SK-N-SH (cell line): ENCODE data around the gene FOXP1. TPM values are rescaled to one million over a fixed set of nuclear protein-coding genes. Genes with fewer than 3 reads are reported as not detected.

Experiments used
- CTCF ChIA-PET: fragments of 300-600, 350-600 bp; formaldehyde crosslinking; extraction: SDS; loops from one replicate; lab custom pipeline; 2021; lab: Yijun Ruan, JAX
- POLR2A ChIA-PET: fragments of 350-600 bp; sonication (Branson Sonifier 250); formaldehyde crosslinking; extraction: SDS; loops from one replicate; lab custom pipeline; 2020; ENCODE audit warnings: antibody characterized with exemption, inconsistent platforms; lab: Yijun Ruan, JAX
- DNase-seq: peaks from one replicate; pipeline ENCODE4 v3.0.0; 2012
- H2AFZ ChIP-seq: fragments of 200-600 bp; sonication (generic); 2 replicates; pipeline ENCODE4 v1.8.1; 2016; ENCODE audit warnings: antibody characterized with exemption, mild to moderate bottlenecking, low read depth
- H3F3A ChIP-seq: fragments of 200-600 bp; sonication (generic); replicated peaks from 2 replicates; pipeline ENCODE3; 2016; ENCODE audit warnings: antibody characterized with exemption, mild to moderate bottlenecking; ENCODE audit not compliant: insufficient read depth
- H3K27ac ChIP-seq, 2 experiments: fragments of 200-500 bp in 1 of 2; fragments of 200-600 bp in 1 of 2; sonication (Bioruptor generic) in 1 of 2; sonication (generic), shearing (Covaris generic) in 1 of 2; 2 replicates each; pipeline versions ENCODE4 v1.5.1 to v1.6.1; 2014 to 2016; ENCODE audit warnings: low read depth in 2 of 2, inconsistent platforms in 1 of 2, low read length in 1 of 2, mild to moderate bottlenecking in 1 of 2, mixed read lengths in 1 of 2
- H3K27me3 ChIP-seq: fragments of 200-600 bp; sonication (generic), shearing (Covaris generic); 2 replicates; pipeline ENCODE4 v1.6.1; 2016; ENCODE audit warnings: mixed run types; ENCODE audit not compliant: insufficient read depth
- H3K36me3 ChIP-seq, 2 experiments: fragments of 200-500 bp in 1 of 2; fragments of 200-600 bp in 1 of 2; sonication (Bioruptor generic) in 1 of 2; sonication (generic) in 1 of 2; replicated peaks in 1 of 2; 2 replicates each; pipeline versions ENCODE3 to v1.5.1; 2014 to 2016; ENCODE audit warnings: low read length in 1 of 2, mild to moderate bottlenecking in 1 of 2; ENCODE audit not compliant: insufficient read depth in 2 of 2, control insufficient read depth in 1 of 2
- H3K4me1 ChIP-seq, 2 experiments: fragments of 200-500 bp in 1 of 2; fragments of 200-600 bp in 1 of 2; sonication (Bioruptor generic) in 1 of 2; sonication (generic), shearing (Covaris generic) in 1 of 2; 2 replicates each; pipeline versions ENCODE4 v1.5.1 to v1.6.1; 2014 to 2016; ENCODE audit warnings: low read depth in 1 of 2, low read length in 1 of 2, mixed run types in 1 of 2; ENCODE audit not compliant: insufficient read depth in 2 of 2, control insufficient read depth in 1 of 2
- H3K4me2 ChIP-seq: fragments of 200-600 bp; sonication (generic), shearing (Covaris generic); 2 replicates; pipeline ENCODE4 v1.6.1; 2017; ENCODE audit warnings: mixed run types
- H3K4me3 ChIP-seq, 2 experiments: fragments of 200-500 bp in 1 of 2; fragments of 200-600 bp in 1 of 2; sonication (Bioruptor generic) in 1 of 2; sonication (generic), shearing (Covaris generic) in 1 of 2; 2 replicates each; pipeline versions ENCODE4 v1.5.1 to v1.8.1; 2014 to 2016; ENCODE audit warnings: low read depth in 2 of 2, inconsistent platforms in 1 of 2, low read length in 1 of 2, mild to moderate bottlenecking in 1 of 2, mixed read lengths in 1 of 2, moderate library complexity in 1 of 2
- H3K79me2 ChIP-seq: fragments of 200-600 bp; sonication (generic); 2 replicates; pipeline ENCODE4 v1.8.1; 2017; ENCODE audit warnings: mild to moderate bottlenecking; ENCODE audit not compliant: insufficient read depth
- H3K9ac ChIP-seq: fragments of 200-600 bp; sonication (generic); 2 replicates; pipeline ENCODE4 v1.6.1; 2017; ENCODE audit warnings: mixed run types
- H3K9me2 ChIP-seq: fragments of 200-600 bp; sonication (generic); 2 replicates; pipeline ENCODE4 v1.6.1; 2017; ENCODE audit warnings: mixed run types
- H3K9me3 ChIP-seq: fragments of 200-600 bp; sonication (generic); 2 replicates; pipeline ENCODE4 v1.6.1; 2017; ENCODE audit warnings: mixed run types, mild to moderate bottlenecking, moderate library complexity
- H4K20me1 ChIP-seq: fragments of 200-600 bp; sonication (generic); 2 replicates; pipeline ENCODE4 v1.6.1; 2017; ENCODE audit warnings: mild to moderate bottlenecking, mixed run types; ENCODE audit not compliant: insufficient read depth
- CTCF ChIP-seq: fragments of 200-600 bp; sonication (generic); IDR thresholded peaks from 2 replicates; pipeline ENCODE4 v1.6.1; 2017; ENCODE audit warnings: antibody characterized with exemption, mild to moderate bottlenecking, moderate library complexity
- FOSL2 ChIP-seq: IDR thresholded peaks from 2 replicates; pipeline ENCODE4 v1.4.0; 2012; ENCODE audit warnings: low read depth, mild to moderate bottlenecking, moderate library complexity, borderline replicate concordance
- GABPA ChIP-seq: IDR thresholded peaks from 2 replicates; pipeline ENCODE4 v1.4.0; 2012; ENCODE audit warnings: low read depth, mild to moderate bottlenecking
- NFIC ChIP-seq: IDR thresholded peaks from 2 replicates; pipeline ENCODE4 v1.4.0; 2012; ENCODE audit warnings: borderline replicate concordance
- POLR2AphosphoS5 ChIP-seq: IDR thresholded peaks from 2 replicates; pipeline ENCODE4 v1.6.1; 2012; ENCODE audit warnings: low read depth, low read length
- RAD21 ChIP-seq: IDR thresholded peaks from 2 replicates; pipeline ENCODE4 v1.6.1; 2012; ENCODE audit warnings: mild to moderate bottlenecking, low read length
- RCOR1 ChIP-seq: fragments of 150-350 bp; IDR thresholded peaks from 2 replicates; pipeline ENCODE4 v1.6.1; 2017; ENCODE audit warnings: antibody characterized with exemption, low read length
- RFX5 ChIP-seq: IDR thresholded peaks from 2 replicates; pipeline ENCODE4 v1.6.1; 2012; ENCODE audit warnings: mild to moderate bottlenecking, improper control_type of control experiment, low read length
- RXRA ChIP-seq: IDR thresholded peaks from 2 replicates; pipeline ENCODE4 v1.4.0; 2012; ENCODE audit warnings: low read depth, mild to moderate bottlenecking, borderline replicate concordance
- SIN3A ChIP-seq: IDR thresholded peaks from 2 replicates; pipeline ENCODE4 v1.6.1; 2012; ENCODE audit warnings: low read depth, mild to moderate bottlenecking, low read length, moderate library complexity, borderline replicate concordance
- TAF1 ChIP-seq: IDR thresholded peaks from 2 replicates; pipeline ENCODE4 v1.6.1; 2012; ENCODE audit warnings: low read depth, mild to moderate bottlenecking, low read length, moderate library complexity, borderline replicate concordance
- WGBS: methylation state at CpG from one replicate; pipeline ENCODE4 v1.1.6; 2017; ENCODE audit warnings: low lambda C conversion rate; 5-methylcytosine and 5-hydroxymethylcytosine counted together
- polyA plus RNA-seq, 3 experiments: library from polyadenylated mRNA; depleted of rRNA; stranded (reverse); fragments of >200 nt; gene quantifications; 2 replicates each; pipeline ENCODE4 v1.2.3, GENCODE V29; 2012
- TF ChIP-seq, protein P1 (sequence below): IDR thresholded peaks from 2 replicates; pipeline ENCODE4 v1.4.0; 2012; ENCODE audit warnings: low read depth, borderline replicate concordance

Gene FOXP1
- polyA plus RNA-seq, 1 of the 3 experiments (the other 2 are of a cell fraction) = 8.8 TPM

DNA sequence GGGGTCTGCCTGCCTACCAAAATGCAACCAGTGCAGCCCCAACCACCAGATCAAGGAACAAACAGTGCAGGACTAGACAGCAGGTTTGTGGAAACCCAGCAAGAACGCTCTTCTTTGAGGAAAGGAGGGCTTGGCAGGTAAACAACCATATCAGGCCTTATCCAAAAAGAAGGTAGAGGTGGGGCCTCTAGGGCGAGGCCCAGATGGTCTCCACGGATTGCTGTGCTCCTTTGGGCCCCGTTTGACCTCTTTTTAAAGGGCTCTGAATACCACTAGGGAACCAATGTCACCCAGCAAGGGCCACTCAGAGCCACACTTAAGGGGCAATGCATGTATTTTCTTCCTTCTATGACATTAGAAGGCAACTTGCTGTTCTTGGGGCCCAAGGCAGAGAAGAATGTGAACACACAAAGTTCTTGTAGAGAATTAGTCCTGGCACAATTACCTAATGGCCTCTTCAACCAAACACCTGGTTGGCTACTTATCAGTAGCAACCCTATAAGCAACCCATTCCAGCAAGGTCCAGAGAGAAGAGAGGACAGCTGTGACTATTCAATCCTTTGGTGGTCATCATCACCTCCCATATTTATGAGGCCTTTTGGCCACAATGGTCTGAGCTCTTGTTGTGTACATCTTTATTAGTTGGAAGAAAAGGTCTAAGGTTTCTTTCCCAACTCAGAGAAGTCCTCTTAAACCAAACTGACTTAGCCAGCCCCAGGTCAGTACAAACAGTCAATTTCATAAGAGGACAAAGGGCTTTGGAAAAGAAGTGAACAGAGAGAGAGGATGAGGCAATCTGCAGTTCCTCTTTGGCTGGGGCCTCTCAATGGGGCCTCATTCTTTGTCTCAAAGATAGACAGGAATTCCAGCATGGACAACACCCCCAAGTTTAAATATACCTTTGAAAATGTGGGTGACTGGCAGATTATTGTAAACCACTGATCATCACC, 36.0 kb downstream of the FOXP1 start:
- 89% methylated on average over 4 of the region's 4 CpGs for WGBS
- Histone ChIP-seq H3K4me2 (no peak overlapping the region), H4K20me1 (no peaks in the 10 kb centered on the region), H3K9ac (no peak overlapping the region), H3K4me1 (peaks cover 14 to 30% of the 10 kb centered on the region in 2 experiments; a peak in 3 of 4 replicates), H3K4me3 (no peak overlapping the region), H3F3A (peaks cover 39% of the 10 kb centered on the region), H2AFZ (no peak overlapping the region), H3K27ac (no peak overlapping the region), H3K27me3 (no peaks in the 10 kb centered on the region), H3K79me2 (peaks cover 81% of the 10 kb centered on the region), H3K36me3 (peaks cover 0 to 10% of the 10 kb centered on the region in 2 experiments), H3K9me3 (no peaks in the 10 kb centered on the region; the same call in 1 of the 2 replicates), H3K9me2 (no peaks in the 10 kb centered on the region)
- DNase-seq = no peak
- TF ChIP-seq RXRA (no peak), RFX5 (no peak), RAD21 (no peak), RCOR1 (no peak), NFIC (no peak), GABPA (no peak), CTCF (no peak)
- TF ChIP-seq, protein P1, sequence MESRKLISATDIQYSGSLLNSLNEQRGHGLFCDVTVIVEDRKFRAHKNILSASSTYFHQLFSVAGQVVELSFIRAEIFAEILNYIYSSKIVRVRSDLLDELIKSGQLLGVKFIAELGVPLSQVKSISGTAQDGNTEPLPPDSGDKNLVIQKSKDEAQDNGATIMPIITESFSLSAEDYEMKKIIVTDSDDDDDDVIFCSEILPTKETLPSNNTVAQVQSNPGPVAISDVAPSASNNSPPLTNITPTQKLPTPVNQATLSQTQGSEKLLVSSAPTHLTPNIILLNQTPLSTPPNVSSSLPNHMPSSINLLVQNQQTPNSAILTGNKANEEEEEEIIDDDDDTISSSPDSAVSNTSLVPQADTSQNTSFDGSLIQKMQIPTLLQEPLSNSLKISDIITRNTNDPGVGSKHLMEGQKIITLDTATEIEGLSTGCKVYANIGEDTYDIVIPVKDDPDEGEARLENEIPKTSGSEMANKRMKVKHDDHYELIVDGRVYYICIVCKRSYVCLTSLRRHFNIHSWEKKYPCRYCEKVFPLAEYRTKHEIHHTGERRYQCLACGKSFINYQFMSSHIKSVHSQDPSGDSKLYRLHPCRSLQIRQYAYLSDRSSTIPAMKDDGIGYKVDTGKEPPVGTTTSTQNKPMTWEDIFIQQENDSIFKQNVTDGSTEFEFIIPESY = no peak
- ChIA-PET POLR2A (no interaction called here), CTCF (interaction anchor here (1.0 to 1.3 kb wide), 2 partner anchors 9 to 13 kb away, joined by 3 read pairs; no protein-coding TSS in a partner anchor)

DNA sequence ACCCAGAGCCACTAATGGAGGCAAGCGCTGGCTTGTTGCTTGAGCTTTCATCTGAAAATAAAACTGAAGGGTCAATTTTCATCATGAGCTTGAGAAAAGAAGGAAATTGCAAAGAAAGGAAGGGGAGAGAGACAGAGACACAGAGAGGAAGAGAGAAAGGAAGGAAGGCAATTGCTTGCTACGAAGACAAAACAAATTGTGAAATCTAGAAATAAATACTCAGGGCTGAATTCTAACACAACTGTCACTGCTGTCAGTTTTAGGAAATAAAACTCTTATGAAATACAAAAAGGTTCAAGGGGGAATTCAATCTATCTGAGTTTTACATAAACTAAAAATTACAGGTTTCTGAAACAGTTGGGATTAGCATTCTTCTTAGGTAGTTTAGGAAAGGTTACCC, 36.7 kb downstream of the FOXP1 start:
- Histone ChIP-seq H3K27me3 (no peaks in the 10 kb centered on the region), H2AFZ (no peak overlapping the region), H3K9me3 (no peaks in the 10 kb centered on the region), H3F3A (peaks cover 34% of the 10 kb centered on the region), H3K9ac (no peak overlapping the region), H3K36me3 (peaks cover 0 to 10% of the 10 kb centered on the region in 2 experiments), H3K9me2 (no peaks in the 10 kb centered on the region), H3K4me1 (peaks cover 20 to 33% of the 10 kb centered on the region in 2 experiments; a peak in 3 of 4 replicates), H3K4me2 (no peak overlapping the region), H3K27ac (no peak overlapping the region), H4K20me1 (no peaks in the 10 kb centered on the region), H3K79me2 (peaks cover 84% of the 10 kb centered on the region), H3K4me3 (no peak overlapping the region)
- TF ChIP-seq FOSL2 (no peak), SIN3A (no peak), RAD21 (no peak), RFX5 (no peak), POLR2AphosphoS5 (no peak), TAF1 (no peak), GABPA (no peak)
- POLR2A ChIA-PET = no interaction called here
- no peak for DNase-seq
- CTCF ChIA-PET = no interaction called here
- 94% methylated on average over 2 of the region's 2 CpGs for WGBS
